ENCODE data around the gene KAT5.

DNA sequence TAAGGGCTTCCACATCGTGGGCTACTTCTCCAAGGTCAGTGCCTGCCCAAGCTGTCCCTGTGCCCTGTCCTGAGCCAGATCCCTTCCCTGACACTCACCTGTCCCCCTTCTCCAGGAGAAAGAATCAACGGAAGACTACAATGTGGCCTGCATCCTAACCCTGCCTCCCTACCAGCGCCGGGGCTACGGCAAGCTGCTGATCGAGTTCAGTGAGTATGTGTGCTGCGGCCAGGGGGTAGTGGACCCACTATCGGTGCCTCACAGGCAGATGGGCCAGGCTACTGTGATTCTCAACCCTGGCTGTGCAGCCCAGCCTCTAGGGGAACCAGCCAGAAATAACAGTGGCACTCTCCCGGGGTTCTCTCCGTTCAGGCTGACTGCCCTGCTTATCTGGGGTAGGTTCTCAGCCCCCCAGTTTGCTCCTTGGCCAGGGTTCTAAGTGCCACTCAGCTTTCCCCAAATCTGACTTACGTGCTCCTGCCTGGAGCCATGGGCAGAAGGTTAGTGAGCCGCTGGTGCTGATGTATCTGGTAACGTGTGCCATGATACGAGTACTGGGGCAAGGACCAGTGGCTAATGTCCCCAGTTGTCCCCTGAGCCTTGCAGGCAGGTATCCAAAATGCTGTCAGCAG lies 4.8 kb downstream of the KAT5 start:
- TF ChIP-seq, protein P1, sequence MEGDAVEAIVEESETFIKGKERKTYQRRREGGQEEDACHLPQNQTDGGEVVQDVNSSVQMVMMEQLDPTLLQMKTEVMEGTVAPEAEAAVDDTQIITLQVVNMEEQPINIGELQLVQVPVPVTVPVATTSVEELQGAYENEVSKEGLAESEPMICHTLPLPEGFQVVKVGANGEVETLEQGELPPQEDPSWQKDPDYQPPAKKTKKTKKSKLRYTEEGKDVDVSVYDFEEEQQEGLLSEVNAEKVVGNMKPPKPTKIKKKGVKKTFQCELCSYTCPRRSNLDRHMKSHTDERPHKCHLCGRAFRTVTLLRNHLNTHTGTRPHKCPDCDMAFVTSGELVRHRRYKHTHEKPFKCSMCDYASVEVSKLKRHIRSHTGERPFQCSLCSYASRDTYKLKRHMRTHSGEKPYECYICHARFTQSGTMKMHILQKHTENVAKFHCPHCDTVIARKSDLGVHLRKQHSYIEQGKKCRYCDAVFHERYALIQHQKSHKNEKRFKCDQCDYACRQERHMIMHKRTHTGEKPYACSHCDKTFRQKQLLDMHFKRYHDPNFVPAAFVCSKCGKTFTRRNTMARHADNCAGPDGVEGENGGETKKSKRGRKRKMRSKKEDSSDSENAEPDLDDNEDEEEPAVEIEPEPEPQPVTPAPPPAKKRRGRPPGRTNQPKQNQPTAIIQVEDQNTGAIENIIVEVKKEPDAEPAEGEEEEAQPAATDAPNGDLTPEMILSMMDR (IDR thresholded peaks at IDR 0.05; ENCODE audit: insufficient read depth, low read length, poor library complexity, severe bottlenecking): no peak
- no peak for TF ChIP-seq EZH2phosphoT487 (conservative IDR thresholded peaks at IDR 0.05; ENCODE audit: low read length)

All from SU-DHL-6 (cell line).